GM12878 (cell line): Measurements from ENCODE around the gene SMG6.

Source experiments
- CTCF ChIP-seq, 3 experiments: IDR thresholded peaks in 2 of 3; conservative IDR thresholded peaks in 1 of 3; 2 replicates each; pipeline ENCODE4 v1.5.1; 2011; ENCODE audit warnings: low read depth in 3 of 3, low read length in 3 of 3, mild to moderate bottlenecking in 3 of 3, control low read depth in 2 of 3, moderate library complexity in 2 of 3, inconsistent platforms in 1 of 3, mixed read lengths in 1 of 3; ENCODE audit not compliant: control insufficient read depth in 2 of 3, insufficient read depth in 1 of 3; ENCODE audit errors: extremely low read depth in 1 of 3
- EP300 ChIP-seq, 2 experiments: fragments of 150-350 bp in 1 of 2; IDR thresholded peaks; 2 replicates each; pipeline ENCODE4 v1.6.1; 2011 to 2012; ENCODE audit warnings: low read depth in 2 of 2, low read length in 2 of 2, borderline replicate concordance in 1 of 2, improper control_type of control experiment in 1 of 2, inconsistent platforms in 1 of 2; ENCODE audit not compliant: control insufficient read depth in 1 of 2
- NFXL1 ChIP-seq: fragments of 450-650 bp; IDR thresholded peaks from 2 replicates; pipeline ENCODE4 v1.6.1; 2017; ENCODE audit warnings: antibody characterized with exemption, mild to moderate bottlenecking, borderline replicate concordance
- NFYA ChIP-seq: IDR thresholded peaks from 2 replicates; pipeline ENCODE4 v1.6.1; 2011; ENCODE audit warnings: low read depth, mild to moderate bottlenecking, low read length, improper control_type of control experiment, borderline replicate concordance
- NFYB ChIP-seq: IDR thresholded peaks from 2 replicates; pipeline ENCODE4 v1.6.1; 2011; ENCODE audit warnings: low read depth, mild to moderate bottlenecking, low read length, improper control_type of control experiment, moderate library complexity; ENCODE audit not compliant: insufficient read depth
- NR2C1 ChIP-seq: fragments of 450-650 bp; IDR thresholded peaks from 2 replicates; pipeline ENCODE4 v1.6.1; 2017; ENCODE audit warnings: antibody characterized with exemption, mild to moderate bottlenecking, moderate library complexity
- POLR2AphosphoS5 ChIP-seq: IDR thresholded peaks from 2 replicates; pipeline ENCODE4 v1.6.1; 2011; ENCODE audit warnings: mild to moderate bottlenecking, low read length, inconsistent platforms
- SMC3 ChIP-seq: IDR thresholded peaks from 2 replicates; pipeline ENCODE4 v1.6.1; 2011; ENCODE audit warnings: low read length, improper control_type of control experiment, borderline replicate concordance
- SP1 ChIP-seq: IDR thresholded peaks from one replicate; pipeline ENCODE4 v1.6.1; 2011; ENCODE audit warnings: low read depth, low read length
- TF ChIP-seq, protein P1 (sequence below): fragments of 450-650 bp; IDR thresholded peaks from 2 replicates; pipeline ENCODE4 v1.6.1; 2017; ENCODE audit warnings: borderline replicate concordance

DNA sequence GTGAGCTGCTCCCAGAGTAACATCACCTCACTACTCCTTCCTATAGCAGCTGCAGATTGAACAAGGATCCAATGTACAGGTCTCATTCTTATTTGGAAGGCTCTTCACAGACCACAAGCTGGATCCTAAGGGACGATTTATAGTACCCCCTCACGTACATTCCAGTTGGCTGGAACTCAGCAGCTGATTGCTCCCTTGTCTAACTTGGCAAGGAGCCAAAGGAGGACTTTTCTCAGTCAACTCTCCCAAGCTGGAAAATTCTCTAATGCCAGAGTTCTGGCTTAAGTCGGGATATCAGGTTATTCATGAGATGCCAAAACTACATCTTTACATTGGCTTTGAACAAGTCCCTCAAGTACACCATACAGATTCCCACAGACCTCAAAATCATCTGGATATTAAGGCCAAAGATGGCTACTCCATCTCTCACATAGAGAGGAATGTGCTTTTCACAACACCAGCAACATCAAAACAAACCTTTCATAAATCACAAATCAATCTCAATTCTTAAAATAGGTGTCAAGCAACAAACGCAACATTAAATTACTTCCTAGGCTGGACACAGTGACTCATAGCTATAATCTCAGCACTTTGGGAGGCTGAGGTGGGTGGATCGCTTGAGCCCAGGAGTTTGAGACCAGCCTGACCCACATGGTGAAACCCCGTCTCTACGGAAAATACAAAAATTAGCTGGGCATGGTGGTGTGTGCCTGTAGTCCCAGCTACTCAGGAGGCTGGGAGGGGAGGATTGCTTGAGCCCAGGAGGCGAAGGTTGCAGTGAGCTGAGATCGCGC is 39.3 kb downstream of the SMG6 start:
- no peak for TF ChIP-seq SP1
- no peak for TF ChIP-seq NFXL1
- TF ChIP-seq NFYB, result no peak
- TF ChIP-seq NR2C1, result no peak
- no peak for TF ChIP-seq CTCF (IDR thresholded peaks at IDR 0.05 in 2 of 3, conservative IDR thresholded peaks at IDR 0.05 in 1 of 3; ENCODE audit: control insufficient read depth in 2 of 3, extremely low read depth in 1 of 3, insufficient read depth in 1 of 3, low read depth in 3 of 3, low read length in 3 of 3)
- 0 out of 2 replicates have a peak, but pooled peaks have one; percentile 58 for TF ChIP-seq POLR2AphosphoS5
- TF ChIP-seq EP300 (IDR thresholded peaks at IDR 0.05; ENCODE audit: borderline replicate concordance in 1 of 2, control insufficient read depth in 1 of 2, low read depth in 2 of 2, low read length in 2 of 2), result no peak
- TF ChIP-seq, protein P1, sequence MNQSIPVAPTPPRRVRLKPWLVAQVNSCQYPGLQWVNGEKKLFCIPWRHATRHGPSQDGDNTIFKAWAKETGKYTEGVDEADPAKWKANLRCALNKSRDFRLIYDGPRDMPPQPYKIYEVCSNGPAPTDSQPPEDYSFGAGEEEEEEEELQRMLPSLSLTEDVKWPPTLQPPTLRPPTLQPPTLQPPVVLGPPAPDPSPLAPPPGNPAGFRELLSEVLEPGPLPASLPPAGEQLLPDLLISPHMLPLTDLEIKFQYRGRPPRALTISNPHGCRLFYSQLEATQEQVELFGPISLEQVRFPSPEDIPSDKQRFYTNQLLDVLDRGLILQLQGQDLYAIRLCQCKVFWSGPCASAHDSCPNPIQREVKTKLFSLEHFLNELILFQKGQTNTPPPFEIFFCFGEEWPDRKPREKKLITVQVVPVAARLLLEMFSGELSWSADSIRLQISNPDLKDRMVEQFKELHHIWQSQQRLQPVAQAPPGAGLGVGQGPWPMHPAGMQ, result no peak
- TF ChIP-seq NFYA, result no peak
- no peak for TF ChIP-seq SMC3
